A549 treated with CORT108297 at 1 μM for 4 hours (cell line): Measurements from ENCODE around the gene RILPL2. TPM values are rescaled to one million over a fixed set of nuclear protein-coding genes. Genes with fewer than 3 reads are reported as not detected.

Experiments used
- total RNA-seq: library from RNA; stranded (reverse); fragments of 200-300 nt; extraction: Qiagen RNA extraction; gene quantifications from 5 replicates; pipeline ENCODE4 v1.2.3, GENCODE V29; 2022

Gene RILPL2, protein sequence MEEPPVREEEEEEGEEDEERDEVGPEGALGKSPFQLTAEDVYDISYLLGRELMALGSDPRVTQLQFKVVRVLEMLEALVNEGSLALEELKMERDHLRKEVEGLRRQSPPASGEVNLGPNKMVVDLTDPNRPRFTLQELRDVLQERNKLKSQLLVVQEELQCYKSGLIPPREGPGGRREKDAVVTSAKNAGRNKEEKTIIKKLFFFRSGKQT
- 1.4 to 2.0 TPM (median 1.8 TPM) in 5 replicates for total RNA-seq

DNA sequence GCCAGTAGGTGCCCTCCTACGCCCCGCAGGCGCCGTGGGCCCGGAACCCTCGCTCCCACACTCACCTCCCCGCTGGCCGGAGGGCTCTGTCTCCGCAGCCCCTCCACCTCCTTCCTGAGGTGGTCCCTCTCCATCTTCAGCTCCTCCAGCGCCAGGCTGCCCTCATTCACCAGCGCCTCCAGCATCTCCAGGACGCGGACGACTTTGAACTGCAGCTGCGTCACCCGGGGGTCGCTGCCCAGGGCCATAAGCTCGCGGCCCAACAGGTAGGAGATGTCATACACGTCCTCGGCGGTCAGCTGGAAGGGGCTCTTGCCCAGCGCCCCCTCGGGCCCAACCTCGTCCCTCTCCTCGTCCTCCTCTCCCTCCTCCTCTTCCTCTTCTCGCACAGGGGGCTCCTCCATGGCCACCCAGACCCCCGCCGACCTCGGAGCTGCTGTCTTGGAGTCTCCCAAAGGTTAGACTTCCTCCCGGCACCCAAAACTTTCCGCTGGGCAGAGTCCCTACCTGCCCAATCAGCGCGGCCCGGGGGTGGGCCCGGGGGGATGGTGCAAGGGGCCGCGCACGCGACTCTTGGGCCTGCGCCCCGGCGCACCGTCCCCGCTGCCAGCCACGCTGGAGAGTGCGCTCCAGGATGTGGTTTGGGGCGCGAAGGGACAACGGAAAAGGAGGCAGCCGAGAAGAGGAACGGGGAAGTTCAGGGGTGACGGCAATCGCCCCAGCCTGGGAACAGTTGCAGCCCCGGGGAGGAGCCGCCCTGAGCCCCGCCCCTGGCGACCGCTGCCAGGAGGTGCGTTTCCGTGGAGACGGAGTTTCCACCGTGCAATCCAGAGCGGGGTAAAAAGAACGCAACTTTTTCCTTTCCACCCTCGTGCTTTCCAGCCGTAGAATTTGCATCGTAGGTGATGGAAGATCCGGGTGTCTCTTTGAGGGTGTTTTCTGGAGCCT lies at the start of gene RILPL2:
Gene RILPL2, minus strand, starts transcription at position 668 of the 948 bp plus-strand sequence. Its CDS starts 264 bp downstream, at position 404.

DNA sequence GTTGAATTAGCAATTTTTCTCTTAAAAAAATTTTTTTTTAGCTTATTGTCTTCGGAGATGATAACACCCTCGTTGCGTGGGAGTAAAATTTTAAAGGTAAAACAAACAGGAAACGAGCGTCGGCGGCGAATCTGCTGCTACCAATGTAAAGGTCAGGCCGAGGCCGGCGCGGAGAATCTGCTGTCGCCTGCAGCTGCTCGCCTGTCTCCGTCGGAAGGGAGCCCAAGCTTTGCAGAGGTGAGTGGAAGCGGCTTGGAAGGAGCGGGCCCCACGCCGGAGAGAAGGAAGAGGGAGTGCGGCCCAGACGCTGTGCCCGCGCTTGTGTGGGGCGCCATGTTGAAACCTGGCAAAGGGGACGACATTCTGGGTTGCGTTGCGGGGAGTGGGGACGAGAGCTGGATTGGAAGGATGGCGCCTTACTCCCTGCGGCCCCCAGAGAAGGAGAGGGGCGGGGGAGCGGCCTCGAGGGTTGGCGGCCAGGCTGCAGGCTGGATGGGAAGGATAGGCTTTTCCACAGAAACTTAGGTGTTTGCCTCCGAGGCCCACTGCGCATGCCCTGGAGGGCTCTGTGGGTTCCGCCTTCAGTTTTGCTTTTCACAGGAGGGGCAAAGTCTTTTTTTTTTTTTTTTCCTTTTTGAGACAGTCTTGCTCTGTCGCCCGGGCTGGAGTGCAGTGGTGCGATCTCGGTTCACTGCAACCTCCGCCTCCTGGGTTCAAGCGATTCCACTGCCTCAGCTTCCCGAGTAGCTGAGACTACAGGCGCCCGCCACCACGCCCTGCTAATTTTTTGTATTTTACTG lies 21.7 kb upstream of the RILPL2 start, which contains the start of gene SNRNP35:
Gene SNRNP35, plus strand, starts transcription at position 160 of the 800 bp plus-strand sequence. CDS start 7,402 bp downstream, outside the sequence.

Other genes starting within 250 kb of the RILPL2 start
- gene MPHOSPH9, start 203.5 kb downstream of the RILPL2 start, total RNA-seq, result 16.9 to 29.9 TPM (median 21.6 TPM) in 5 replicates
- gene MTRFR, start 203.2 kb downstream of the RILPL2 start, total RNA-seq, result 10.8 to 19.5 TPM (median 16.0 TPM) in 5 replicates
- gene CDK2AP1, start 164.8 kb downstream of the RILPL2 start, total RNA-seq, result 112 to 174 TPM (median 170 TPM) in 5 replicates
- 19.1 to 25.9 TPM (median 24.5 TPM) in 5 replicates for gene SBNO1, start 71.8 kb downstream of the RILPL2 start, total RNA-seq
- gene KMT5A, start 52.6 kb downstream of the RILPL2 start, total RNA-seq, result 49.0 to 56.3 TPM (median 52.3 TPM) in 5 replicates
- gene SNRNP35, start 21.5 kb upstream of the RILPL2 start, total RNA-seq, result 18.4 to 20.5 TPM (median 19.2 TPM) in 5 replicates
- gene RILPL1, start 97.0 kb upstream of the RILPL2 start, total RNA-seq, result 8.4 to 14.2 TPM (median 12.8 TPM) in 5 replicates
- 170 to 199 TPM (median 185 TPM) in 5 replicates for gene TMED2, start 147.9 kb upstream of the RILPL2 start, total RNA-seq
- gene DDX55, start 165.4 kb upstream of the RILPL2 start, total RNA-seq, result 31.0 to 34.5 TPM (median 33.3 TPM) in 5 replicates
- gene EIF2B1, start 197.0 kb upstream of the RILPL2 start, total RNA-seq, result 31.5 to 40.3 TPM (median 33.8 TPM) in 5 replicates
- gene GTF2H3, start 197.1 kb upstream of the RILPL2 start, total RNA-seq, result 23.5 to 41.3 TPM (median 27.0 TPM) in 5 replicates
- gene TCTN2, start 234.4 kb upstream of the RILPL2 start, total RNA-seq, result 11.3 to 13.8 TPM (median 13.6 TPM) in 5 replicates